ENCODE measurements around the gene SHISA2. TPM values are rescaled to one million over a fixed set of nuclear protein-coding genes. Genes with fewer than 3 reads are reported as not detected.
"Not testable (repeated sequence)": the region's sequence is repeated elsewhere in the genome, so short reads cannot be mapped to it uniquely, and the experiment has no call there.

Gene SHISA2
- total RNA-seq: 0.27 TPM

GRCh38 chr13:26051657-26052311 is at the start of gene SHISA2:
TSS of gene SHISA2 (minus strand) at chr13:26052016. CDS start at chr13:26050975, 1,041 bp downstream.
- DNase-seq (ENCODE audit: low read depth in 2 of 3, low spot score in 2 of 3): peak in 2 of 3 donors; percentile 41 to 50

GRCh38 chr13:26095846-26096610 is 44.2 kb upstream of the SHISA2 start:
- no peak for DNase-seq (ENCODE audit: low read depth in 2 of 3, low spot score in 2 of 3)

GRCh38 chr13:26095338-26095737 is 43.5 kb upstream of the SHISA2 start:
- no peak for DNase-seq (ENCODE audit: low read depth in 2 of 3, low spot score in 2 of 3)

- DNase-seq (ENCODE audit: low read depth in 2 of 3, low spot score in 2 of 3): not testable (repeated sequence)
Observed at GRCh38 chr13:26076821-26077220, 25.0 kb upstream of the SHISA2 start.

GRCh38 chr13:26075498-26075897 is 23.7 kb upstream of the SHISA2 start:
- no peak for DNase-seq (ENCODE audit: low read depth in 2 of 3, low spot score in 2 of 3)

- DNase-seq (ENCODE audit: low read depth in 2 of 3, low spot score in 2 of 3): no peak
Observed at GRCh38 chr13:26074706-26075105, 22.9 kb upstream of the SHISA2 start.

- not testable (repeated sequence) for DNase-seq (ENCODE audit: low read depth in 2 of 3, low spot score in 2 of 3)
Observed at GRCh38 chr13:26072335-26072734, 20.5 kb upstream of the SHISA2 start.

- no peak for DNase-seq (ENCODE audit: low read depth in 2 of 3, low spot score in 2 of 3)
Observed at GRCh38 chr13:26071691-26072090, 19.9 kb upstream of the SHISA2 start.

GRCh38 chr13:26069642-26070041 is 17.8 kb upstream of the SHISA2 start:
- not testable (repeated sequence) for DNase-seq (ENCODE audit: low read depth in 2 of 3, low spot score in 2 of 3)

- not testable (repeated sequence) for DNase-seq (ENCODE audit: low read depth in 2 of 3, low spot score in 2 of 3)
Observed at GRCh38 chr13:26068372-26068771, 16.6 kb upstream of the SHISA2 start.

GRCh38 chr13:26067601-26068000 is 15.8 kb upstream of the SHISA2 start:
- DNase-seq (ENCODE audit: low read depth in 2 of 3, low spot score in 2 of 3): no peak

GRCh38 chr13:26066492-26066891 is 14.7 kb upstream of the SHISA2 start:
- DNase-seq (ENCODE audit: low read depth in 2 of 3, low spot score in 2 of 3): not testable (repeated sequence)

- DNase-seq (ENCODE audit: low read depth in 2 of 3, low spot score in 2 of 3): peak in 2 of 3 donors; percentile 38 to 75
Observed at GRCh38 chr13:26062853-26063444, 11.1 kb upstream of the SHISA2 start.

GRCh38 chr13:26061947-26062346 is 10.1 kb upstream of the SHISA2 start:
- no peak for DNase-seq (ENCODE audit: low read depth in 2 of 3, low spot score in 2 of 3)

- DNase-seq (ENCODE audit: low read depth in 2 of 3, low spot score in 2 of 3): no peak
Observed at GRCh38 chr13:26061256-26061655, 9.4 kb upstream of the SHISA2 start.

GRCh38 chr13:26060357-26060756 is 8.5 kb upstream of the SHISA2 start:
- no peak for DNase-seq (ENCODE audit: low read depth in 2 of 3, low spot score in 2 of 3)

- DNase-seq (ENCODE audit: low read depth in 2 of 3, low spot score in 2 of 3): no peak
Observed at GRCh38 chr13:26058704-26059103, 6.9 kb upstream of the SHISA2 start.

GRCh38 chr13:26054896-26055295 is 3.1 kb upstream of the SHISA2 start:
- no peak for DNase-seq (ENCODE audit: low read depth in 2 of 3, low spot score in 2 of 3)

GRCh38 chr13:26053418-26053980 is 1.7 kb upstream of the SHISA2 start:
- DNase-seq (ENCODE audit: low read depth in 2 of 3, low spot score in 2 of 3): no peak

GRCh38 chr13:26052337-26052736 is 521 bp upstream of the SHISA2 start:
- DNase-seq (ENCODE audit: low read depth in 2 of 3, low spot score in 2 of 3): no peak

GRCh38 chr13:26051231-26051656 is 572 bp downstream of the SHISA2 start:
- no peak for DNase-seq (ENCODE audit: low read depth in 2 of 3, low spot score in 2 of 3)
